ENCODE data around the gene SUN2. TPM values are rescaled to one million over a fixed set of nuclear protein-coding genes. Genes with fewer than 3 reads are reported as not detected.

Gene SUN2
- total RNA-seq, 4 donors from 2014 or later: 94.2 to 307 (median 191) TPM

GRCh38 chr22:38699784-38700183 is 56.0 kb downstream of the SUN2 start:
- H3K4me1 ChIP-seq: peaks cover 41 to 70% (median 54%) of the 10 kb centered on the region in 3 donors
- H3K27me3 ChIP-seq: no peaks in the 10 kb centered on the region
- peaks cover 0 to 1% (median 0%) of the 10 kb centered on the region in 3 donors for H3K36me3 ChIP-seq
- no peaks in the 10 kb centered on the region for H3K9me3 ChIP-seq
- peak overlapping the region; percentile 96 to 99 (median 99) for H3K27ac ChIP-seq
- TF ChIP-seq CTCF (IDR thresholded peaks at IDR 0.05) (no peak), POLR2A (IDR thresholded peaks at IDR 0.05) (no peak)
- 12 to 17% methylated on average over 3 to 6 of the region's 6 CpGs for WGBS, 2 donors
- H3K4me3 ChIP-seq: peak overlapping the region; percentile 59 to 84 (median 75)
- intact Hi-C loops (cut with DNase I): no loop called here
- DNase-seq: no peak

- WGBS, 2 donors: 25 to 33% methylated on average over 5 of the region's 5 CpGs
- peaks cover 35 to 65% (median 53%) of the 10 kb centered on the region in 3 donors for H3K4me1 ChIP-seq
- no peak for DNase-seq
Measured at GRCh38 chr22:38699143-38699542, 56.7 kb downstream of the SUN2 start.

GRCh38 chr22:38698407-38699094 is 57.2 kb downstream of the SUN2 start:
- H3K4me1 ChIP-seq: peaks cover 35 to 64% (median 53%) of the 10 kb centered on the region in 3 donors
- H3K9me3 ChIP-seq: no peaks in the 10 kb centered on the region
- 82 to 86% methylated on average over 13 of the region's 13 CpGs for WGBS, 2 donors
- intact Hi-C loops (cut with DNase I): no loop called here
- TF ChIP-seq POLR2A (IDR thresholded peaks at IDR 0.05) (no peak), CTCF (IDR thresholded peaks at IDR 0.05) (no peak)
- H3K27ac ChIP-seq: peak overlapping the region; percentile 96 to 99 (median 99)
- peak overlapping the region in 3 of 4 donors; percentile 69 to 84 (median 81) for H3K4me3 ChIP-seq
- no peak for DNase-seq
- H3K27me3 ChIP-seq: no peaks in the 10 kb centered on the region
- peaks cover 0 to 9% (median 8%) of the 10 kb centered on the region in 3 donors for H3K36me3 ChIP-seq

More at GRCh38 chr22:38699143-38699542, 56.7 kb downstream of the SUN2 start:
- Histone ChIP-seq H3K9me3 (no peaks in the 10 kb centered on the region), H3K4me3 (peak overlapping the region; percentile 59 to 84 (median 75)), H3K27me3 (no peaks in the 10 kb centered on the region), H3K27ac (peak overlapping the region; percentile 96 to 99 (median 99)), H3K36me3 (peaks cover 0 to 7% (median 3%) of the 10 kb centered on the region in 3 donors)
- TF ChIP-seq CTCF (IDR thresholded peaks at IDR 0.05) (no peak), POLR2A (IDR thresholded peaks at IDR 0.05) (no peak)
- intact Hi-C loops (cut with DNase I): no loop called here

GRCh38 chr22:38697425-38698089 is 58.2 kb downstream of the SUN2 start:
- WGBS, 2 donors: 54 to 65% methylated on average over 8 of the region's 8 CpGs
- DNase-seq: no peak
- no peak for TF ChIP-seq CTCF (IDR thresholded peaks at IDR 0.05)
- TF ChIP-seq POLR2A (IDR thresholded peaks at IDR 0.05): no peak
- Histone ChIP-seq H3K27me3 (no peaks in the 10 kb centered on the region), H3K4me3 (peak overlapping the region in 2 of 4 donors; percentile 7 to 84), H3K9me3 (no peaks in the 10 kb centered on the region), H3K36me3 (peaks cover 0 to 14% (median 8%) of the 10 kb centered on the region in 3 donors), H3K27ac (peak overlapping the region; percentile 70 to 99 (median 98)), H3K4me1 (peaks cover 35 to 64% (median 53%) of the 10 kb centered on the region in 3 donors)
- intact Hi-C loops (cut with DNase I): no loop called here

Data from esophagus squamous epithelium (tissue), 5 donors.